ENCODE measurements around the gene GPS1. TPM values are rescaled to one million over a fixed set of nuclear protein-coding genes. Genes with fewer than 3 reads are reported as not detected.
A peak's percentile ranks its signal among the peaks of the same experiment; 100 is the strongest.

The GPS1 gene
- total and polyA plus RNA-seq, 9 of the 15 experiments (the other 6 are each of a cell fraction or from before 2014, with no cell fraction given), result 3.1 to 167 (median 69.9) TPM

GRCh38 chr17:82097184-82097918, 45.7 kb downstream of the GPS1 start (continued):
- TF ChIP-seq TAL1 (IDR thresholded peaks at IDR 0.05) (no peak), ZSCAN32 (CRISPR knock-in tag; IDR thresholded peaks at IDR 0.05) (no peak), THAP7 (CRISPR knock-in tag; IDR thresholded peaks at IDR 0.05) (0 out of 2 replicates have a peak, but pooled peaks have one; percentile 8), FOXP1 (CRISPR knock-in tag; IDR thresholded peaks at IDR 0.05) (no peak; the same call in 1 of the 2 replicates), ZNF76 (CRISPR knock-in tag; IDR thresholded peaks at IDR 0.05; ENCODE audit: borderline replicate concordance) (no peak), AFF4 (CRISPR knock-in tag; IDR thresholded peaks at IDR 0.05) (peak; percentile 64), ZNF408 (CRISPR knock-in tag; IDR thresholded peaks at IDR 0.05; ENCODE audit: low read depth) (no peak), KDM2B (CRISPR knock-in tag; IDR thresholded peaks at IDR 0.05) (no peak), POLR2H (tag; IDR thresholded peaks at IDR 0.05; ENCODE audit: low read depth) (no peak), RBM25 (IDR thresholded peaks at IDR 0.05; ENCODE audit: low read depth, low read length, severe bottlenecking) (no peak), NFE2 (IDR thresholded peaks at IDR 0.05; ENCODE audit: low read depth) (no peak), SPI1 (IDR thresholded peaks at IDR 0.05; ENCODE audit: borderline replicate concordance, low read depth, low read length) (no peak), POLR2A (conservative IDR thresholded peaks at IDR 0.05) (0 out of 2 replicates have a peak, but pooled peaks have one; percentile 1), CREBBP (IDR thresholded peaks at IDR 0.05; ENCODE audit: low read depth, low read length) (no peak)
- TF ChIP-seq, protein P1, sequence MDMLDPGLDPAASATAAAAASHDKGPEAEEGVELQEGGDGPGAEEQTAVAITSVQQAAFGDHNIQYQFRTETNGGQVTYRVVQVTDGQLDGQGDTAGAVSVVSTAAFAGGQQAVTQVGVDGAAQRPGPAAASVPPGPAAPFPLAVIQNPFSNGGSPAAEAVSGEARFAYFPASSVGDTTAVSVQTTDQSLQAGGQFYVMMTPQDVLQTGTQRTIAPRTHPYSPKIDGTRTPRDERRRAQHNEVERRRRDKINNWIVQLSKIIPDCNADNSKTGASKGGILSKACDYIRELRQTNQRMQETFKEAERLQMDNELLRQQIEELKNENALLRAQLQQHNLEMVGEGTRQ (CRISPR knock-in tag; IDR thresholded peaks at IDR 0.05), result 0 out of 2 replicates have a peak, but pooled peaks have one; percentile 14
- TF ChIP-seq, protein P2, sequence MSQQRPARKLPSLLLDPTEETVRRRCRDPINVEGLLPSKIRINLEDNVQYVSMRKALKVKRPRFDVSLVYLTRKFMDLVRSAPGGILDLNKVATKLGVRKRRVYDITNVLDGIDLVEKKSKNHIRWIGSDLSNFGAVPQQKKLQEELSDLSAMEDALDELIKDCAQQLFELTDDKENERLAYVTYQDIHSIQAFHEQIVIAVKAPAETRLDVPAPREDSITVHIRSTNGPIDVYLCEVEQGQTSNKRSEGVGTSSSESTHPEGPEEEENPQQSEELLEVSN (IDR thresholded peaks at IDR 0.05; ENCODE audit: borderline replicate concordance in 1 of 2, extremely low read depth in 1 of 2, insufficient read depth in 1 of 2, insufficient read length in 1 of 2, low read depth in 1 of 2, low read length in 1 of 2, poor library complexity in 1 of 2, severe bottlenecking in 1 of 2), result peak; percentile 34 to 49

Data from K562 (cell line).